SK-N-SH (cell line): ENCODE measurements around the gene DNAJC16. TPM values are rescaled to one million over a fixed set of nuclear protein-coding genes. Genes with fewer than 3 reads are reported as not detected.

Source experiments
- CTCF ChIA-PET: fragments of 300-600, 350-600 bp; formaldehyde crosslinking; extraction: SDS; loops from one replicate; lab custom pipeline; 2021; lab: Yijun Ruan, JAX
- POLR2A ChIA-PET: fragments of 350-600 bp; sonication (Branson Sonifier 250); formaldehyde crosslinking; extraction: SDS; loops from one replicate; lab custom pipeline; 2020; ENCODE audit warnings: antibody characterized with exemption, inconsistent platforms; lab: Yijun Ruan, JAX
- DNase-seq: peaks from one replicate; pipeline ENCODE4 v3.0.0; 2012
- H2AFZ ChIP-seq: fragments of 200-600 bp; sonication (generic); 2 replicates; pipeline ENCODE4 v1.8.1; 2016; ENCODE audit warnings: antibody characterized with exemption, mild to moderate bottlenecking, low read depth
- H3F3A ChIP-seq: fragments of 200-600 bp; sonication (generic); replicated peaks from 2 replicates; pipeline ENCODE3; 2016; ENCODE audit warnings: antibody characterized with exemption, mild to moderate bottlenecking; ENCODE audit not compliant: insufficient read depth
- H3K27ac ChIP-seq, 2 experiments: fragments of 200-500 bp in 1 of 2; fragments of 200-600 bp in 1 of 2; sonication (Bioruptor generic) in 1 of 2; sonication (generic), shearing (Covaris generic) in 1 of 2; 2 replicates each; pipeline versions ENCODE4 v1.5.1 to v1.6.1; 2014 to 2016; ENCODE audit warnings: low read depth in 2 of 2, inconsistent platforms in 1 of 2, low read length in 1 of 2, mild to moderate bottlenecking in 1 of 2, mixed read lengths in 1 of 2
- H3K27me3 ChIP-seq: fragments of 200-600 bp; sonication (generic), shearing (Covaris generic); 2 replicates; pipeline ENCODE4 v1.6.1; 2016; ENCODE audit warnings: mixed run types; ENCODE audit not compliant: insufficient read depth
- H3K36me3 ChIP-seq, 2 experiments: fragments of 200-500 bp in 1 of 2; fragments of 200-600 bp in 1 of 2; sonication (Bioruptor generic) in 1 of 2; sonication (generic) in 1 of 2; replicated peaks in 1 of 2; 2 replicates each; pipeline versions ENCODE3 to v1.5.1; 2014 to 2016; ENCODE audit warnings: low read length in 1 of 2, mild to moderate bottlenecking in 1 of 2; ENCODE audit not compliant: insufficient read depth in 2 of 2, control insufficient read depth in 1 of 2
- H3K4me1 ChIP-seq, 2 experiments: fragments of 200-500 bp in 1 of 2; fragments of 200-600 bp in 1 of 2; sonication (Bioruptor generic) in 1 of 2; sonication (generic), shearing (Covaris generic) in 1 of 2; 2 replicates each; pipeline versions ENCODE4 v1.5.1 to v1.6.1; 2014 to 2016; ENCODE audit warnings: low read depth in 1 of 2, low read length in 1 of 2, mixed run types in 1 of 2; ENCODE audit not compliant: insufficient read depth in 2 of 2, control insufficient read depth in 1 of 2
- H3K4me2 ChIP-seq: fragments of 200-600 bp; sonication (generic), shearing (Covaris generic); 2 replicates; pipeline ENCODE4 v1.6.1; 2017; ENCODE audit warnings: mixed run types
- H3K4me3 ChIP-seq, 2 experiments: fragments of 200-500 bp in 1 of 2; fragments of 200-600 bp in 1 of 2; sonication (Bioruptor generic) in 1 of 2; sonication (generic), shearing (Covaris generic) in 1 of 2; 2 replicates each; pipeline versions ENCODE4 v1.5.1 to v1.8.1; 2014 to 2016; ENCODE audit warnings: low read depth in 2 of 2, inconsistent platforms in 1 of 2, low read length in 1 of 2, mild to moderate bottlenecking in 1 of 2, mixed read lengths in 1 of 2, moderate library complexity in 1 of 2
- H3K79me2 ChIP-seq: fragments of 200-600 bp; sonication (generic); 2 replicates; pipeline ENCODE4 v1.8.1; 2017; ENCODE audit warnings: mild to moderate bottlenecking; ENCODE audit not compliant: insufficient read depth
- H3K9ac ChIP-seq: fragments of 200-600 bp; sonication (generic); 2 replicates; pipeline ENCODE4 v1.6.1; 2017; ENCODE audit warnings: mixed run types
- H3K9me2 ChIP-seq: fragments of 200-600 bp; sonication (generic); 2 replicates; pipeline ENCODE4 v1.6.1; 2017; ENCODE audit warnings: mixed run types
- H3K9me3 ChIP-seq: fragments of 200-600 bp; sonication (generic); 2 replicates; pipeline ENCODE4 v1.6.1; 2017; ENCODE audit warnings: mixed run types, mild to moderate bottlenecking, moderate library complexity
- H4K20me1 ChIP-seq: fragments of 200-600 bp; sonication (generic); 2 replicates; pipeline ENCODE4 v1.6.1; 2017; ENCODE audit warnings: mild to moderate bottlenecking, mixed run types; ENCODE audit not compliant: insufficient read depth
- CHD2 ChIP-seq: fragments of 150-350 bp; IDR thresholded peaks from 2 replicates; pipeline ENCODE4 v1.6.1; 2018; ENCODE audit warnings: low read length; ENCODE audit not compliant: partially characterized antibody
- ELF1 ChIP-seq: IDR thresholded peaks from 2 replicates; pipeline ENCODE4 v1.4.0; 2012
- EP300 ChIP-seq, 2 experiments: IDR thresholded peaks; 2 replicates each; pipeline versions ENCODE4 v1.4.0 to v1.6.1; 2012; ENCODE audit warnings: borderline replicate concordance in 1 of 2, low read depth in 1 of 2, low read length in 1 of 2
- EZH2phosphoT487 ChIP-seq: fragments of 200-600 bp; sonication (generic); IDR thresholded peaks from 2 replicates; pipeline ENCODE4 v1.6.1; 2017; ENCODE audit warnings: low read depth, mixed run types, mild to moderate bottlenecking, antibody characterized with exemption, moderate library complexity, borderline replicate concordance
- FOXJ3 ChIP-seq: sonication (generic); formaldehyde crosslinking; IDR thresholded peaks from 2 replicates; pipeline ENCODE4 v1.5.1; 2020; ENCODE audit warnings: mild to moderate bottlenecking, missing genetic modification reagents
- FOXM1 ChIP-seq: IDR thresholded peaks from 2 replicates; pipeline ENCODE4 v1.4.0; 2012; ENCODE audit warnings: low read depth, mild to moderate bottlenecking
- MAX ChIP-seq: IDR thresholded peaks from 2 replicates; pipeline ENCODE4 v1.4.0; 2012; ENCODE audit warnings: low read depth
- MEF2A ChIP-seq: IDR thresholded peaks from 2 replicates; pipeline ENCODE4 v1.4.0; 2012; ENCODE audit warnings: low read depth, borderline replicate concordance
- NRF1 ChIP-seq: IDR thresholded peaks from 2 replicates; pipeline ENCODE4 v1.6.1; 2012; ENCODE audit warnings: low read depth, mild to moderate bottlenecking, low read length
- RAD21 ChIP-seq: IDR thresholded peaks from 2 replicates; pipeline ENCODE4 v1.6.1; 2012; ENCODE audit warnings: mild to moderate bottlenecking, low read length
- RCOR1 ChIP-seq: fragments of 150-350 bp; IDR thresholded peaks from 2 replicates; pipeline ENCODE4 v1.6.1; 2017; ENCODE audit warnings: antibody characterized with exemption, low read length
- TAF1 ChIP-seq: IDR thresholded peaks from 2 replicates; pipeline ENCODE4 v1.6.1; 2012; ENCODE audit warnings: low read depth, mild to moderate bottlenecking, low read length, moderate library complexity, borderline replicate concordance
- TCF12 ChIP-seq: IDR thresholded peaks from 2 replicates; pipeline ENCODE4 v1.4.0; 2012
- USF2 ChIP-seq: fragments of 150-350 bp; IDR thresholded peaks from 2 replicates; pipeline ENCODE4 v1.6.1; 2017; ENCODE audit warnings: antibody characterized with exemption, low read length, low read depth, borderline replicate concordance
- ZBTB33 ChIP-seq: IDR thresholded peaks from 2 replicates; pipeline ENCODE4 v1.4.0; 2012; ENCODE audit warnings: low read depth, borderline replicate concordance
- WGBS: methylation state at CpG from one replicate; pipeline ENCODE4 v1.1.6; 2017; ENCODE audit warnings: low lambda C conversion rate; 5-methylcytosine and 5-hydroxymethylcytosine counted together
- polyA plus RNA-seq, 3 experiments: library from polyadenylated mRNA; depleted of rRNA; stranded (reverse); fragments of >200 nt; gene quantifications; 2 replicates each; pipeline ENCODE4 v1.2.3, GENCODE V29; 2012

The DNAJC16 gene
- polyA plus RNA-seq, 1 of the 3 experiments (the other 2 are of a cell fraction) = 8.4 TPM

- TF ChIP-seq EZH2phosphoT487 = no peak
- no peak for TF ChIP-seq USF2
- TF ChIP-seq RAD21 = no peak
These were observed 17.8 kb upstream of the DNAJC16 start (continued) for GRCh38 chr1:15508700-15509487.

- no peaks in the 10 kb centered on the region for H3K4me1 ChIP-seq
- no peaks in the 10 kb centered on the region for H3F3A ChIP-seq
- WGBS = 81% methylated on average over 7 of the region's 7 CpGs
- CTCF ChIA-PET = no interaction called here
- H3K4me3 ChIP-seq = no peak overlapping the region
- peaks cover 0 to 12% of the 10 kb centered on the region in 2 experiments for H3K36me3 ChIP-seq
- no peaks in the 10 kb centered on the region for H3K9me3 ChIP-seq
- DNase-seq = no peak
- H3K27me3 ChIP-seq = no peaks in the 10 kb centered on the region
- no peak overlapping the region for H2AFZ ChIP-seq
- H3K79me2 ChIP-seq = no peaks in the 10 kb centered on the region
- H3K27ac ChIP-seq = no peak overlapping the region
- no peak overlapping the region for H3K9ac ChIP-seq
- H3K9me2 ChIP-seq = no peaks in the 10 kb centered on the region
- H3K4me2 ChIP-seq = no peak overlapping the region
- no peak for TF ChIP-seq FOXJ3 (CRISPR knock-in tag)
- TF ChIP-seq CHD2 = no peak
- TF ChIP-seq MAX = no peak
- no peak for TF ChIP-seq EP300 (IDR thresholded peaks at IDR 0.05; ENCODE audit: borderline replicate concordance in 1 of 2, low read depth in 1 of 2, low read length in 1 of 2)
- no peak for TF ChIP-seq ELF1
- POLR2A ChIA-PET = no interaction called here
- H4K20me1 ChIP-seq = no peaks in the 10 kb centered on the region
These were observed 17.1 kb upstream of the DNAJC16 start for GRCh38 chr1:15509586-15509985.

GRCh38 chr1:15510611-15511405 is 15.8 kb upstream of the DNAJC16 start:
- 95% methylated on average over 8 of the region's 8 CpGs for WGBS

More at GRCh38 chr1:15510611-15511405, 15.8 kb upstream of the DNAJC16 start:
- no peak overlapping the region for H3K4me2 ChIP-seq
- ChIA-PET CTCF (no interaction called here), POLR2A (no interaction called here)
- TF ChIP-seq ELF1 (no peak), TCF12 (no peak), RCOR1 (no peak), ZBTB33 (no peak), TAF1 (no peak), CHD2 (no peak), MEF2A (no peak), FOXM1 (no peak), EP300 (IDR thresholded peaks at IDR 0.05; ENCODE audit: borderline replicate concordance in 1 of 2, low read depth in 1 of 2, low read length in 1 of 2) (no peak), NRF1 (no peak)
- peaks cover 0 to 7% of the 10 kb centered on the region in 2 experiments for H3K36me3 ChIP-seq
- H4K20me1 ChIP-seq = no peaks in the 10 kb centered on the region
- no peaks in the 10 kb centered on the region for H3F3A ChIP-seq
- no peak overlapping the region for H3K9ac ChIP-seq
- no peaks in the 10 kb centered on the region for H3K4me1 ChIP-seq
- no peaks in the 10 kb centered on the region for H3K9me3 ChIP-seq
- H3K9me2 ChIP-seq = no peaks in the 10 kb centered on the region
- no peak overlapping the region for H3K4me3 ChIP-seq
- no peak for DNase-seq
- no peak overlapping the region for H2AFZ ChIP-seq
- H3K79me2 ChIP-seq = no peaks in the 10 kb centered on the region
- no peaks in the 10 kb centered on the region for H3K27me3 ChIP-seq
- H3K27ac ChIP-seq = no peak overlapping the region
